CD4-positive, alpha-beta T cell treated with Interleukin-12 subunit alpha and Interleukin-12 subunit beta, for 1 hour (primary cell): Measurements from ENCODE around the gene CWC27.

Experiments used
- DNase-seq: peaks from one replicate; pipeline ENCODE4 v3.0.0-alpha.2; 2020

The CWC27 gene

DNA sequence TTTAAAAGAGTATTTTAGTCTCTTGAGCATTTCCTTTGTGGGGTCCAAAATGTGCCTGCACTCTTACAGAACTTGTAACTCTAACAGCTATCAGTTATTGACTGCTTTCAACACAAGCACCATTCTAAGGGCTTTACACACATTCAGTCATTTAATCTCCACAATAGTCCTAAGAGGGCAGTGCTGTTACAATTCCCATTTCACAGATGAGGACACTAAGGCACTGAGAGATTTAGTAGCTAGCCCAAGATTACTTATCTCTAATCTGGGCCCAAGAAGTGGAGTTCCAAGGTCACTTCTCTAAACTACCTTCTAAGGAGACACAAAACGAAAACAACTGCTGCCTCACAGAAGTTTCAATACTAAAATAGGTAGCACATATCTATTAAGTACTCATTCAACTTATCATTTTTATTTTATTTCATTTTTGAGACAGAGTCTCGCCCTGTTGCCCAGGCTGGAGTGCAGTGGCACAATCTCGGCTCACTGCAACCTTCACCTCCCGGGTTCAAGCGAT, 275.2 kb downstream of the CWC27 start:
- DNase-seq = no peak

DNA sequence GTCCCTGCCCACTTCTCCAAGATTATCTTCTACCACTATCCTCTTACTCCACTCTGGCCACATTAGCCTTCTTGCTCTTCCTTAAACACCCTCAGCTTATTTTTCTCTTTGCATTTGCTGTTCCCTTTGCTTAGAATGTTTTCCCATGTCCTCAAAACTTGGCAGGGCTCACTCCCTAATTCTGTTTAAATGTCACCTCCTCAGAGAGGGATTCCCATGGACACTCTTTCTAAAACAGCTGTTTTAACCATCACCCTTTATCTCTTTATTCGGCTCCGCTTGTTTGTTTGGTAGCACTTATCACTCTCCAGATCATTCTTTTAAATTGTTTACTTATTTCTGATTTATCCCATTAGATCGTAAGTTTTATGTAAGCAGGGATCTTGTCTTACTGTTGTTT, 278.5 kb downstream of the CWC27 start:
- DNase-seq = no peak

DNA sequence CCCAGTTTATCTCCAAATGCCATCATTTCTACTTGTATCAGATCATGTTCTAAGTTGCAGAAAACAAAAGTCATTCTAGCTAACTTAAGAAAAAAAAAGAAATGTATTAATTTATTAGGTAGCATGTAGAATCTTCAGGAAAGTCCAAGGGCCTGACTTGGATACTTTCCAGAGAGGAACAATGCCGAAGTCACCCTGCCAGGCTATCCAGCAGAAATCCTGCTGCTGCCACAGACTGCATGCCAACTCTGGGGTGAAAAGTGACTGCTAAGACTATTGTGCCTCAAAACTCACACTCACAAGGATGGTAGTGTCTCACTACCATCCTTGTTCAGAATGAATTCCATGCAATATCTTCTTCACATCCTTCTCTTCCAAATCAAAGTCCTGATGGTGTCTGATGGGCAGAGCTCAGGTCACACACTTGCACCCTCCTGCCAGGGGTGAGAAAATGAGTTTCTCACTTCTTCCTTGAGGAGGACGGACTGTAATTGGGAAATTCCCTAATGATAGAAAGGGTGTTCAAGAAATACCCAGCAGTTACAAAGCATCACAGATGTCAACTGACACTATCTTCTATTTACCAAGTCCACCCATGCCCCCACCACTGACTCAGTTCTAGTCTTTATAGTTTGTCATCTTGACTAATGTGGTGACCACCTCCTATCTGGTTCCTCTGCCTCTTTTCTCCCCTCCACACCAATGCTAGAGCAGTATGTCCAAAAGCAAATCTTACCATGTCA, 279.4 kb downstream of the CWC27 start:
- no peak for DNase-seq

DNA sequence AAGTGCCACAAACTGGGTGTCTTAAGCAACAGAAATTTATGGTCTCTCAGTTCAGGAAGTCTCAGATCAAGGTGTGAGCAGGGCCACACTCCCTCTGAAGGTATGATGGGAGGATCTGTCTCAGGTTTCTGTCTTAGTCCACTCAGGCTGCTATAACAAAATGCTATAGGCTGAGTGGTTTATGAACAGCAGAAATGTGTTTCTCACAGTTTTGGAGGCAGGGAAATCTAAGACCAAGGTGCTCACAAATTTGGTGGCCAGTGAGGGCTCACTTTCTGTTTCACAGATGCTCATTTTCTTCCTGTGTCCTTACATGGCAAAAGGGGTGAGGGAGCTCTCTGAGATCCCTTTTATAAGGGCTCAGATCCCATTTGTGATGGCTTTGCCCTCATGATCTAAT, 281.4 kb downstream of the CWC27 start:
- no peak for DNase-seq

DNA sequence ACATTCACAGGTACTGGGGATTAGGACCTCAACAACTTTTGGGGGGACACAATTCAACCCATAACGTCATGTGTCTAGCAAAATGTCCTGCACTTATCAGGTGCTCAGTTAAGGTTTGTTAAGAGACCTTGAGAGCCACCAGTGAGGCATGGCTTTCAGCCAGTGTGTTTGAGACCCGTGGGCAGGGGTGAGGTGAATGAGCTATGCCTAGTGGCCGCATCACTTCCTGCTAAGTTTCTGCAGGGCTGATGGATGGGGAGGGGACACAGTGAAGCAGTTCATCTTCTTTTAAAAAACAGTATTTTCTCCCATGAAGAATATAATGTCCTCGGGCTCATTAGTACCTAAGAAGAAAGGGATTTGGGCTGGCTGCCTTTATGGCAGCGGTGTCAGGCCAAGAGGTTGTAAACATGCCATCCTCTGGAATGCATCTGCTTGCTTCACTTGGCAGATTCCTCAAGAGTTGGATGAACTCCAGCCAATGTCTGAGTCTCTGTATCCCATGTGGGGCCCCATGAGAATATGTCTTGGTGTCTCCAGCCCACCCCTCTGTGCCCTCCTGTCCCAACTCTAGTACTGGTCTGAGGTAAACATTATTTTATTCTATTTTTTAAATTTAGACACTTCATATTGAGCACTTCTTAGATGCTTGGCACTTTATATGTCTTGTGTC, 282.2 kb downstream of the CWC27 start:
- no peak for DNase-seq

DNA sequence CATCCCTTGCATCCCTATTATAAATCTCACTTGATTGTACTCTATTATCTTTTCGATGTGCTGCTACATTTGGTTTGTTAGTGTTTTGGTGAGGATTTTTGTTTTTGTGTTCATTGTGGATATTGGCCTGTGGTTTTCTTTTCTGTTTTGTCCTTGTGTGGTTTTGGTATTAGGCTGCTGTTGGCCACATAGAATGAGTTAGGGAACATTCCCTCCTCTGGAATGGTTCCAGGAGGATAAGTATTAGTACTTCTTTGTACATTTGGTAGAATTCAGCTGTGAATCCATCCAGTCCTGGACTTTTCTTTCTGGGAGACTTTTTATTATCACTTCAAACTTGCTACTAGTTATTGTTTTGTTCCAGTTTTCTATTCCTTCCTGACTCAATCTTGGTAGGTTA, 287.2 kb downstream of the CWC27 start:
- DNase-seq = no peak

DNA sequence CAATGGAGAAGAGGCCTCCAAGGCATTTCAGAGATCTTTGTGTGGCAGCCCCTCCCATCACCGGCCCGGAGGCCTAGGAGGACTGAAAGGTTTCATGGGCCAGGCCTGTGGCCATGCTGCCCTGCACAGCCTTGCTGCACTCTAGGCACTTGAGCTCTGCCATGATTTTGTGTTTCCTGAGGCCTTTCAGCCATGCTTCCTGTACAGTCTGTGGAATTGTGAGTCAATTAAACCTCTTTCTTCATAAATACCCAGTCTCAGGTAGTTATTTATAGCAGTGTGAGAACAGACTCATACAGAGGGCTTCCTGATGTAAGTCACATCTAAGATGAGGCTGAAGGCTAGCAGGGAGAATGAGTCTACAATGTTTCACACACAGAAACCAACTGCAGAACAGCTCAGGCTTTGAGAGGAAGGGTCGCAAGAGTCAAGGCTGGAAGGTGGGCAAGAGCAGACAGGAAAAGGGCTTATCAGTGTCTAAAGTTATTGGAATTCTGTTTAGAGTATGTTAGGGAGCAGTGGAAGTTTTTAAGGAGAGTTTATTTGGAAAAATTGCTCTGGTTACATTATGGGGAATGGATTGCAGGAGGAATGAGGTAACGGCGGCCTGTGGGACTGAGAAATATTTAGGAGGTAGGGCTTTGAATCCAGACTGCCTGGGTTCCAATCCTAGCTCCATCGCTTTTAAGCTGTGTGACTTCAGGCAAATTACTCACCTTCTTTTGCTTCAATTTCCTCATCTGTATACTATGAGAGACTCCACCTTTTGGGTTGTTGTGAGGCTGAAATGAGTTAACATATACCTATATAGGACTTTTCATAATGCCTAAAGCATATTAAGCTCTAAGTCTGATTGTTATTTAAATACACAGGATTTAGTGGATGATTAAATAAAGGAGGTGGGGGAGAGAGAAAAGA, 291.2 kb downstream of the CWC27 start:
- DNase-seq = no peak

DNA sequence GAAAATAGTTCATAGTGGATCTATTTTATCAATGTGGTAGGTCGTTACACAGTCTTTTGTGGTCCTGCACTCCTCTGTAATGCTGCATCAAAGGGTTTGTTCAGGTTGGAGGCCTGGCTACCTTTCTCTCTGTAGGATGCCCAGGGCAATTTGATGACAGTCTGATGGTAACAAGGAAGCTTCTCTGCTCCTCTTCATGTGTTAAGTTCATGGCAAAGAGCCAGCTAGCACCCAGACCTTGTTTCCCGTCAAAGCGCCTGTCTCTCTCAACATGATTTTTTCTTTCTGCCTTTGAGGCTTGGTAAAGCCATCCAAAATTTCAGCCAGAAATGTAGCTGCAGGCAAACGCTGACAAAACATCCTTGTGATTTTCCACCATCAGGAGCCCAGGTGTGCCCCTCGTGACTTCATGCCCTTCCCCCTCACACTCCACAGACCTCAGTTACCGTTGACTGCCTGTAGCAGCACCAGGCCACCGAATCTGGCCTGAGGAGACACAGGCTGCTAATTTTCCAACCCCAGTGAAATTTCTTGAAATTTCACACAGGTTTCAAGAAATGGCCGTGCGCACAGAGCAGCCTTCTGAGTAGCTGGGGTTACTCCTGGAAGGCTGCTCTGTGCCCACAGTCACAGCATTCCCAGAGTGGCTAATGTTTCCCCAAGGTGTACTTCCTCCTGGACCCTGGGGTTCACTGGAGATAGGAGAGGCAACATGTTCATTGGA, 292.7 kb downstream of the CWC27 start:
- DNase-seq = no peak

DNA sequence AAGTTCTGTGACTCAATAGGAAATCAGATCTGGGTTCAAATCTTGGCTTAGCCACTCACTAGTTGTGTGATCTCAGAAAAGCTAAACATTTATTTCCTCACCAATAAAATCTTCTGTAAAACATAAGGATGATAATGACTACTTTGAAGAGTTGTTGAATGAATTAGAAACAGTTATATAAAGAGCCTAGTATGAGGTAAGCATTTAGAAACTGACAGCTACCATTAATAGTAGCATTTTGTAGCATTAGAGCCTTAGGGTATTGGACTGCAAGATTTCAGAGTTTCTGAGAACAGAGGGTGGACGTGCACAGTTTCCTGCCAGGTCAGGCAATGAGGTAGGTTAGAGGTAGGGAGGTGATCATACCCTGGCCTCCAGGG, 293.2 kb downstream of the CWC27 start:
- DNase-seq = no peak

DNA sequence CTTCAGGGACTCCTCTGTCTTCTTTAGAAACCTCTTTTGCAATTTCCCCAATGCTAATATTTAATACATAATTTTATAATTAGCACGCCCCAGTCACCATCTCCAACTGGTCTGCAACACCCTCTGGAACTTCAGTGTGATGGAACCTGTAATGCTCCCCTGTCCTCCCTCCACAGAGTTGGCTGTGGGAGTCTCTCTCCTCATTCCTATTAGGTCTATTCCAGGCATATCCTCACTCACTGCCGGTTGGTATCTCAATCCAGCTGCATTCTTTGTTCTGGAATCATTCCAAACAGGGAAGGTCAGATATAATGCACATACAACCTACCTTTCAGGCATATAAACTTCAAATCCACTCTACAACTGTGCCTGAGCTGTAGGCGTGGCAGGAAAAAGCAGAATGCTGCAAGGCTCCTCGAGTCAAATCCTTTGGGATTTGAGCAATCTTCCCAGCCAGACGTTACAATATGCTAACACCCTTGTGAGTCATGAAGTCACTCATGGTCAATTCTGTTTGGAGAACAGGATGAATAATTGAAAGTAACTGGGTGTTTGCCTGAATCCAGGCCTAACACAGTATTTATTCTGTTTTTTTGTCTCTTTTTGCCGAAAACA, 293.8 kb downstream of the CWC27 start:
- DNase-seq = no peak

DNA sequence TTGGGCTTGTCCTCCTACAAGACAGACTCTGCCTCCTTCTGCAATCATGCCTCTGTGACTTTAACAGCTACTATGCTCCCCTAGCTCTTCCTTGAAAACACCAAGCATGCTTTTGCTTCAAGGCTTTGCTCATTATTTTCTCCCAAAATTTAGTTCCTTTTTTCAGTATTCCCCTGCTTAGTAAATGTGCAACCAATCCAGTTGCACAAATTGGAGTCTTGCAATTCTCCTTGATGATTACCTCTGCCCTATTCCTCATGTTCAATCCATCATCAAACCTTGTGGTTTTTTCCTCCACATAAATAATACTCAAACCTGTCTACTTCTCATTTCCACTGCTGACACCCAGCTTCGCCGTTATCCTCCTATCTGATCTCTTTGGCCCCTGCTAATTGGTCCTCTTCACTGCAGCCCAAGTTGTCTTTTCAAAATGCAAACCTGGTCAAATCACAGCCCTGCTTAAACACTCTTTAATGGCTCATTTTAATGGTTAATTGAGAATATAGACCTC, 296.3 kb downstream of the CWC27 start:
- no peak for DNase-seq

DNA sequence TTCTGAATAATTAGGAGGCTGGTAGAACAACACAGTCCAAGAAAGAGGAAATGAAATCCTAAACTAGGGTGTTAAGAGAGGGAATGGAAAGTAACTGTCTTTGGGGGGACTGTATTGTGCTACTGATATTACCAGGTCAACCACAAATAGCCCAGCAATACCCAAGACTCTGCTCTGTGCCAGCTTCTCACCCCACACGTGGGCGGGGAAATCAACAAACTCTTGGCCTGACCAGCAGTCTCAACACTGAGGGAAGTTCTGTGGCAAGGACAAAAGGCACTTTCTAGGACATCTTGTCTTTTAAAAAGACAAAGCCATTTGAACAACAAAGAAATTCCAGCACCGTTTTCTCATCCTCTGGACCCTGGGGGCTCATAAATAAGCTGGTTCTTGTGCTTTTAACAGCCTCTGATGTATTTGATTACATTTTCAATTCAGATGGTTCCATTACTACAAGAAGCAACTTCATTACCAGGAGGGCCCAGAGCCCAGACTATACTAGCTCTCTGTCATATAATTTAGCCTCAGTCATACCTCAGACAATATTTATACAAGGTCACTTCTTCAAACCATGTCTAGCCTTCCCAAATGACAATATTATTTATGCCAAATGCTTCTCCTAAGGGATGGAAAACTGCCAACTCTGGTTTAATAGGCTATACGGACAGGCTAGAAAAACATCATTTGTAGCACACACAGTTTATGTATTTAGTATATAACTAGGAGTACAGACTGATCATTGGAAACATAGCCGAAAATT, 297.8 kb downstream of the CWC27 start:
- no peak for DNase-seq

DNA sequence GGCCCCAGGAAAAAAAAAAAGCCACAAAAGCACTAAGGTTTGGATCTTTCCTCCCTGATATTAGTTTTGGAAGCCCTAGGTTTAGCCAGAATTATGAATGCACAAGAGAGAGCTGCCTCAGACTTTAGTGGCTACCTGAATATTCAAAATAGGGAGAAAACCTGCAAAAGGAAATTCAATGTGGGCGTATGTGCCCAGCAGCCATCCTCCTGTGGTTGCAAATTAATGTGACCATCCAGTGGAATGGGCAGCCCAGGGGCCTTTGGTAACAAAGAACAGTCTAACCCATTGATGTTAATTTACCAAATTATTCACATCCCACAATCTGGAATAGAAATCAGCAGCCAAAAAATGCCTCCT, 298.4 kb downstream of the CWC27 start:
- DNase-seq = no peak
